Activated CD4-positive, alpha-beta memory T cell treated with anti-CD3 and anti-CD28 coated beads for 36 hours (primary cell): ENCODE measurements around the gene LUM. TPM values are rescaled to one million over a fixed set of nuclear protein-coding genes. Genes with fewer than 3 reads are reported as not detected.

Source experiments
- CTCF ChIA-PET: fragments of 350-600 bp; sonication (Branson Sonifier 250); formaldehyde crosslinking; loops from one replicate; lab custom pipeline; 2021; ENCODE audit warnings: antibody characterized with exemption, inconsistent platforms; lab: Charles Lee
- POLR2A ChIA-PET: fragments of 350-600 bp; sonication (Branson Sonifier 250); formaldehyde crosslinking; loops from one replicate; lab custom pipeline; 2021; ENCODE audit warnings: antibody characterized with exemption; lab: Charles Lee
- DNase-seq: peaks from one replicate; pipeline ENCODE4 v3.0.0-alpha.2; 2020
- H3K27ac Mint-ChIP-seq: one replicate; pipeline ENCODE4 v1.8.0; 2021; ENCODE audit warnings: mixed read lengths
- H3K27me3 Mint-ChIP-seq: one replicate; pipeline ENCODE4 v1.8.0; 2021; ENCODE audit warnings: mixed read lengths
- H3K36me3 Mint-ChIP-seq: one replicate; pipeline ENCODE4 v1.8.0; 2021; ENCODE audit warnings: mixed read lengths
- H3K4me1 Mint-ChIP-seq: one replicate; pipeline ENCODE4 v1.8.0; 2021; ENCODE audit warnings: low read depth, mixed read lengths
- H3K4me3 Mint-ChIP-seq: one replicate; pipeline ENCODE4 v1.8.0; 2021; ENCODE audit warnings: mild to moderate bottlenecking, mixed read lengths
- H3K9me3 Mint-ChIP-seq: one replicate; pipeline ENCODE4 v1.8.0; 2021; ENCODE audit warnings: mixed read lengths
- intact Hi-C: fragments of 100-400 bp; cut with micrococcal nuclease; formaldehyde crosslinking; loops from one replicate; pipeline ENCODE4 v1.15.1; 2023
- total RNA-seq, 2 experiments: library from RNA; stranded (reverse); gene quantifications; one replicate each; pipeline ENCODE4 v1.2.3, GENCODE V29; 2021

The LUM gene
- total RNA-seq: not detected

DNA sequence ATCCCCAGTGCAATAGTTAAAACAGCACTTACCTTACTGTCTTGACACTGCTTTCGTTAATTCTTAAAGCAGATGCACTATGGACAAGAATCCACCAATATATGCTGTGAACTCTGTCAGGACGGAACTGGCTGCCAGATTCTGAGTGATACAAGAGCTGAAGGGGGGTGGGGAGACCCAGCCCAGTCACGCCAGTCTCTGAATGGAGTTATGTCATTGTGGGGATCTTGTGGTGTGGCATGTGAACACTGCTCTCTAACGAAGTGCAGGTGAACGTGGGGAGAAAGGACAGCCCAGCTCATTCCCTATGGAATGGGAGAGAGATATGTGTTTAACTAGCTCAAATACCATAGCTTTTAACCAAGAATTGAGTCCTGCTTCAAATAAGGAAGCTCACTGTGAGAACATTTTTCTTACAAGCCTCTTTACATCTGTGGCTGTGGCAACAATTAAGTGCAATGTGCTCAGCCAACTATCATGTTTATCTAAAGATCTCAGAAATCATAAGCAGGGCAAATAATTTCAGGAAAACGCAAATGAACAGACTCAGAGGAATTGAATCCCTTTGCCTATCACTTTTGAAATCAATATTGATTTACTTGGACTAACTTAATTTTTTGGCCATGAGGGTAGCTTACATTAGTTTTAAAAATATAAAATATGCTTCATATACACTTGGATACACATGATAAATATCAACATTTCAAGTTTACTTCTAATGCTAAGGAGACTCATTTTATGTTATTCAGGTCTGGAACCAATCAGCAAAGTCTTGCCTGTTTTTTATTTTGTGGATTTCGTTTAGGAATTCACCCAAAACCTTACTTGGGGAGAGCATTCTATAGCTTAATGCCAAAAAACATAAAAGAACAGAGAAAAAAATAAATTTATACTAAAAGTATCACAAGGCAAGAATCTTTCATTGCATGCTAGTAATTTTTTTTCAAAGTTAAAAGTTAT is at the start of gene LUM:
Gene LUM, minus strand, starts transcription at position 129 of the 960 bp plus-strand sequence. CDS start 2,515 bp downstream, outside the sequence.
- H3K4me1 Mint-ChIP-seq: no peaks in the 10 kb centered on the region
- CTCF ChIA-PET: no interaction called here

GRCh38 chr12:91161009-91161408 is 49.7 kb upstream of the LUM start:
- H3K27ac Mint-ChIP-seq: no peak overlapping the region
- CTCF ChIA-PET: no interaction called here

More for the DNA sequence above, at the start of gene LUM:
- Mint-ChIP-seq H3K27me3 (peaks cover 3% of the 10 kb centered on the region), H3K9me3 (no peaks in the 10 kb centered on the region), H3K36me3 (no peaks in the 10 kb centered on the region), H3K4me3 (no peak within 1 kb of the TSS), H3K27ac (no peak within 1 kb of the TSS)
- no peak for DNase-seq
- POLR2A ChIA-PET: interaction anchor here (0.6 kb wide), 1 partner anchor 22 kb away, joined by 3 read pairs; no protein-coding TSS in a partner anchor
- intact Hi-C loops: no loop called here

DNA sequence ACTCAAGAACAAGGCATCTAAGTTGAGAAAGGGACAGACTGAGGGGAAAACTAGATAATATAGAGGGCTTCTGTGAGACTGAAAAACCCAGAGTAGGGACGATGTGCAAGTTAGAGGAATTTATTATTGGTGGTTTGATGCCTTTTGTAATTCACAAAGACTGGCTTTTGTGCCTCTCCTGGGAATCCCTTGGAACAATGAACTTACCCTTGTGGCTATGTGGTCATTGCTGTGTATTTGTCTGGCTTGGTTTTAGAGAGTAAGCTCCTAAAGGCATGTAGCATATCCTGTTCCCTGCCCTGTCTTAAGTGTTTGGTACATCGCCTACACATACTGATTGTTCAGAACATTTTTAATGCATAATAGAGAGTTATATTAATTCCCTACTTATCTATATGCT is 44.7 kb upstream of the LUM start:
- ChIA-PET POLR2A (no interaction called here), CTCF (no interaction called here)
- DNase-seq: no peak
- Mint-ChIP-seq H3K36me3 (no peaks in the 10 kb centered on the region), H3K27me3 (no peaks in the 10 kb centered on the region), H3K9me3 (no peaks in the 10 kb centered on the region), H3K27ac (no peak overlapping the region), H3K4me3 (no peak overlapping the region), H3K4me1 (no peaks in the 10 kb centered on the region)
- intact Hi-C loops: no loop called here

More at GRCh38 chr12:91161009-91161408, 49.7 kb upstream of the LUM start:
- Mint-ChIP-seq H3K27me3 (peaks cover 1% of the 10 kb centered on the region), H3K9me3 (no peaks in the 10 kb centered on the region), H3K4me3 (no peak overlapping the region), H3K4me1 (no peaks in the 10 kb centered on the region), H3K36me3 (no peaks in the 10 kb centered on the region)
- no peak for DNase-seq
- intact Hi-C loops: no loop called here
- POLR2A ChIA-PET: no interaction called here

DNA sequence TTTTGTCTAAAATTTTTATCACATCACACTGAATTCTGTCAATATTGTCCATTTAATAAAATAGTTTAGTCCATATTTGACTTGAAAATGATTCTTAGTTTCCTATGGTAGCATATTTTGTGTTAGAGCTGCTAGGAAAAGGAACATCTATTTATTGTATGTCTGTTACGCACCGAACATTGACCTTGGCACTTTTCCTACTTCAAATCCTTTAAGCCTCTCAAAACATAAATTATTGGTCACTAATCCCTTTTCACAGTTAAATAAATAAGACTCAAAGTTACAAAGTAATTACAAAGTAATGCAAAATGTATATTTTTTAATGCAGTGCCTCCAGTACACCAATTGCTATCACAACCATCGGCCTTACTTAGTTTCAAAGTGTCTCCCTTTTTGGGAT is 42.8 kb upstream of the LUM start:
- no peak for DNase-seq
- no peaks in the 10 kb centered on the region for H3K27me3 Mint-ChIP-seq
- no peaks in the 10 kb centered on the region for H3K4me1 Mint-ChIP-seq
- intact Hi-C loops: no loop called here
- ChIA-PET POLR2A (no interaction called here), CTCF (no interaction called here)
- H3K9me3 Mint-ChIP-seq: no peaks in the 10 kb centered on the region
- H3K36me3 Mint-ChIP-seq: no peaks in the 10 kb centered on the region
- no peak overlapping the region for H3K27ac Mint-ChIP-seq
- H3K4me3 Mint-ChIP-seq: no peak overlapping the region

GRCh38 chr12:91144053-91144452 is 32.8 kb upstream of the LUM start:
- POLR2A ChIA-PET: no interaction called here
- CTCF ChIA-PET: no interaction called here

DNA sequence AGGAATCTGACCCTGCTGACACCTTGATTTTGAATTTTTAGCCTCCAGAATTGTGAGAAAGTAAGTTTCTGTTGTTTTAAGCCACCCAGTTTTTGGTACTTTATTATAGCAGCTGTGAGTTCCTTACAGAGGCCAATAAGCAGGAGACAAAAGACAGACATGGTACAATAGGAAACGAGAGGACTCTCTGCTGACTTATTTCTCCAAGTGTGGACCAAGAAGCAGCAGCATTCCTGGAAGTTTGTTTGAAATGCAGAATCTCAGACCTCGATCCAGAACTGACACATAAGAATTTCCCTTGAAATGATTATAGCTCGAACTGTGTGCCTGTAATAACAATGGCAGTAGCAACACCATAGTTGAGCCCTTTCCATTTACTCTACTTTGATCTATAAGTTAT is 31.9 kb upstream of the LUM start:
- Mint-ChIP-seq H3K4me3 (no peak overlapping the region), H3K27ac (no peak overlapping the region), H3K27me3 (no peaks in the 10 kb centered on the region), H3K36me3 (no peaks in the 10 kb centered on the region), H3K9me3 (no peaks in the 10 kb centered on the region), H3K4me1 (no peaks in the 10 kb centered on the region)
- no peak for DNase-seq
- ChIA-PET POLR2A (no interaction called here), CTCF (no interaction called here)
- intact Hi-C loops: no loop called here

More at GRCh38 chr12:91144053-91144452, 32.8 kb upstream of the LUM start:
- Mint-ChIP-seq H3K27ac (no peak overlapping the region), H3K27me3 (no peaks in the 10 kb centered on the region), H3K4me1 (no peaks in the 10 kb centered on the region), H3K9me3 (no peaks in the 10 kb centered on the region), H3K4me3 (no peak overlapping the region), H3K36me3 (no peaks in the 10 kb centered on the region)
- no peak for DNase-seq
- intact Hi-C loops: no loop called here

GRCh38 chr12:91142221-91142631 is 30.9 kb upstream of the LUM start:
- Mint-ChIP-seq H3K4me3 (no peak overlapping the region), H3K4me1 (no peaks in the 10 kb centered on the region), H3K27me3 (no peaks in the 10 kb centered on the region), H3K9me3 (no peaks in the 10 kb centered on the region), H3K36me3 (no peaks in the 10 kb centered on the region), H3K27ac (no peak overlapping the region)
- intact Hi-C loops: no loop called here
- POLR2A ChIA-PET: no interaction called here
- no peak for DNase-seq
- CTCF ChIA-PET: no interaction called here

DNA sequence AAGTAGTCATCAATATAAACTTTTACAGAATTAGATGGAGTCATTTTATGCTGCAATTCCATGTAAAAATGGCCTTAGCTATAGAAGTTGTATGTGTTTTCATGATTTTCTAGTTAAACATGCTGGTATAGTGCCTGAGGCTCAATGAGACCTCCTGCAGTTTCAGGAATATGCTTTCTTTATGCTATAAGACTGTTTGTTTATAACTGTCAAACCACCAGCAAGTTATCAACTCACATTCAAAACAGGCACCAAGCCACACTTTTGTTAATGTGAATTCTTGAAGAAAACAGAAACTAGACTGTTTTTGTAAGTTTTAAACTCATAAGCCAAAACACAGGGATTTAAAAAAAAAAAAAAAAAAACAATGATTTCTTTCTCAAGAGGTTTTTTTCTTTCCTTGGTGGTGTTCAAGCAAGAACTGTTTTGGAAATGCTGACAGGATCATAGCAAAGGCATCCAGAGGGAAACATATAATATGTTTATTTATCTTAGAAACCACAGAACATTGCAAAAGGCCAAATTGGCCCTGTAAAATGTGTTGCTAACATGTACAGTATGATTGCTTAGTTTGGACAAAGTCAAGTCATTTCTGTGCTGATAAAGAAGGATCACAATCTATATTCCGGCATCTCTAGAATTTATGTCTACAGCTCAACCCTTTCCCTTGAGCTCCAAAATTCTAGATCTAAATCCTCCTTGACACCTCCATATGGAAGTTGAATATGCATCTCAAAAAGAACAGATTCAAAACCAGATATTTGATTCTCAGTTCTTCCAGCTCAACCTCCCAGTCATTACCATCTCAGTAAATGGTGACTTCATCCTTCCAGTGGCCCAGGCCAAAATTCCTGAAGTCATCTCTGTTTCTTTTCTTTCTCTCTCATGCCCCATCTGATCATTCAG is 29.0 kb upstream of the LUM start:
- H3K4me3 Mint-ChIP-seq: no peak overlapping the region
- no peaks in the 10 kb centered on the region for H3K27me3 Mint-ChIP-seq
- DNase-seq: no peak
- intact Hi-C loops: no loop called here
- ChIA-PET POLR2A (interaction anchor here (0.6 kb wide), 1 partner anchor 167 kb away, joined by 3 read pairs; no protein-coding TSS in a partner anchor), CTCF (no interaction called here)
- peaks cover under 1% of the 10 kb centered on the region for H3K9me3 Mint-ChIP-seq
- no peak overlapping the region for H3K27ac Mint-ChIP-seq
- H3K4me1 Mint-ChIP-seq: no peaks in the 10 kb centered on the region
- H3K36me3 Mint-ChIP-seq: no peaks in the 10 kb centered on the region

GRCh38 chr12:91139286-91139685 is 28.0 kb upstream of the LUM start:
- Mint-ChIP-seq H3K4me3 (no peak overlapping the region), H3K9me3 (peaks cover 2% of the 10 kb centered on the region), H3K4me1 (no peaks in the 10 kb centered on the region), H3K36me3 (no peaks in the 10 kb centered on the region), H3K27ac (no peak overlapping the region), H3K27me3 (no peaks in the 10 kb centered on the region)
- POLR2A ChIA-PET: no interaction called here
- intact Hi-C loops: no loop called here
- CTCF ChIA-PET: no interaction called here
- DNase-seq: no peak

- H3K4me1 Mint-ChIP-seq: no peaks in the 10 kb centered on the region
- intact Hi-C loops: no loop called here
- no peaks in the 10 kb centered on the region for H3K27me3 Mint-ChIP-seq
- H3K4me3 Mint-ChIP-seq: no peak overlapping the region
- CTCF ChIA-PET: no interaction called here
- H3K27ac Mint-ChIP-seq: no peak overlapping the region
- peaks cover 2% of the 10 kb centered on the region for H3K9me3 Mint-ChIP-seq
- DNase-seq: no peak
- no peaks in the 10 kb centered on the region for H3K36me3 Mint-ChIP-seq
- POLR2A ChIA-PET: no interaction called here
These were observed 27.1 kb upstream of the LUM start for GRCh38 chr12:91138337-91138920.

DNA sequence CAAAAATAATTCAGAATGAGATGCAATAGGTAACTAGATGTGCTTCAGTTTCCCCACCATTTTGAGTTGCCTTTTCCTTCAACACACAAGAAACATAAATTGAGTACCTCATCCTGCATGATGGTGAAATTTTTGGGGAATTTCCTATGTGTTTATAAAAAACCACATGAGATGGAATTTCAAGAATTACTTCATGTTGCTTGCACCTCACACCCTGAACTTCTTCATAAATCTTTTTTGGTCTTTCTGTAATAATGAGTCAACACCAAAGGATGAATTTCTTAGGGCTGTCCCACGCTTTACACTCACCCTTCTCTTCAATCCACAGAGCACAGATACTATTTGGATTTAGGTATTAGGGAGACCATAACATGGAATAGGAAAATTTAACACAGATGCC is 22.6 kb upstream of the LUM start:
- no peak for DNase-seq
- intact Hi-C loops: no loop called here
- no peaks in the 10 kb centered on the region for H3K36me3 Mint-ChIP-seq
- H3K4me3 Mint-ChIP-seq: no peak overlapping the region
- H3K4me1 Mint-ChIP-seq: no peaks in the 10 kb centered on the region
- ChIA-PET CTCF (no interaction called here), POLR2A (no interaction called here)
- peaks cover 2% of the 10 kb centered on the region for H3K9me3 Mint-ChIP-seq
- H3K27ac Mint-ChIP-seq: no peak overlapping the region
- no peaks in the 10 kb centered on the region for H3K27me3 Mint-ChIP-seq
